GM21619 (cell line): ENCODE measurements around the gene TMEM186.
"Not testable (repeated sequence)": the region's sequence is repeated elsewhere in the genome, so short reads cannot be mapped to it uniquely, and the experiment has no call there.

Source experiments
- ATAC-seq: cut with Tn5 transposase; IDR thresholded peaks from one replicate; pipeline ENCODE4 v1.9.1; 2021; ENCODE audit not compliant: unreplicated experiment

TMEM186 gene

GRCh38 chr16:8775359-8775758, 22.1 kb downstream of the TMEM186 start:
- ATAC-seq = no peak

GRCh38 chr16:8774208-8774607, 23.2 kb downstream of the TMEM186 start:
- no peak for ATAC-seq

- no peak for ATAC-seq
Observed at GRCh38 chr16:8773537-8773936, 23.9 kb downstream of the TMEM186 start.

GRCh38 chr16:8768692-8769091, 28.7 kb downstream of the TMEM186 start:
- ATAC-seq = no peak

GRCh38 chr16:8768283-8768682, 29.2 kb downstream of the TMEM186 start:
- ATAC-seq = no peak

- ATAC-seq = no peak
Observed at GRCh38 chr16:8767176-8767575, 30.3 kb downstream of the TMEM186 start.

GRCh38 chr16:8764525-8765250, 32.8 kb downstream of the TMEM186 start:
- ATAC-seq = no peak

- ATAC-seq = no peak
Observed at GRCh38 chr16:8763899-8764298, 33.5 kb downstream of the TMEM186 start.

- no peak for ATAC-seq
Observed at GRCh38 chr16:8763083-8763482, 34.4 kb downstream of the TMEM186 start.

GRCh38 chr16:8762254-8762653, 35.2 kb downstream of the TMEM186 start:
- no peak for ATAC-seq

GRCh38 chr16:8761078-8761477, 36.4 kb downstream of the TMEM186 start:
- ATAC-seq = no peak

GRCh38 chr16:8760021-8760420, 37.4 kb downstream of the TMEM186 start:
- no peak for ATAC-seq

GRCh38 chr16:8758022-8758421, 39.4 kb downstream of the TMEM186 start:
- ATAC-seq = no peak

- no peak for ATAC-seq
Observed at GRCh38 chr16:8756755-8757154, 40.7 kb downstream of the TMEM186 start.

- no peak for ATAC-seq
Observed at GRCh38 chr16:8753416-8754054, 43.9 kb downstream of the TMEM186 start.

GRCh38 chr16:8752706-8753105, 44.7 kb downstream of the TMEM186 start:
- no peak for ATAC-seq

- ATAC-seq = no peak
Observed at GRCh38 chr16:8751481-8752311, 45.7 kb downstream of the TMEM186 start.

GRCh38 chr16:8748944-8749343, 48.5 kb downstream of the TMEM186 start:
- not testable (repeated sequence) for ATAC-seq
